Cardiac muscle cell (in vitro differentiated cells and primary cell): ENCODE results near the gene GALNT18. TPM values are rescaled to one million over a fixed set of nuclear protein-coding genes. Genes with fewer than 3 reads are reported as not detected.

Experiments
- DNase-seq, 2 donors: peaks; one replicate each; pipeline versions ENCODE4 v3.0.0 to v3.0.0-alpha.2; 2010 to 2017; ENCODE audit warnings: low read depth in 1 of 2, low spot score in 1 of 2
- H3K27ac ChIP-seq: fragments of 200-600 bp; sonication (generic); 2 replicates; pipeline ENCODE4 v1.5.1; 2016
- H3K27me3 ChIP-seq: fragments of 200-600 bp; sonication (generic); 2 replicates; pipeline ENCODE4 v1.6.0; 2016; ENCODE audit warnings: control low read depth
- H3K36me3 ChIP-seq: fragments of 200-600 bp; sonication (generic); 2 replicates; pipeline ENCODE4 v1.5.1; 2016; ENCODE audit warnings: control low read depth
- H3K4me1 ChIP-seq: fragments of 200-600 bp; sonication (generic); 2 replicates; pipeline ENCODE4 v1.8.1; 2017; ENCODE audit warnings: low read depth, mild to moderate bottlenecking, mixed run types
- H3K4me3 ChIP-seq: fragments of 200-600 bp; sonication (generic); 2 replicates; pipeline ENCODE4 v1.5.1; 2016; ENCODE audit warnings: mild to moderate bottlenecking
- H3K9me3 ChIP-seq: fragments of 200-600 bp; sonication (generic); 2 replicates; pipeline ENCODE4 v1.5.1; 2017; ENCODE audit warnings: low read depth, mild to moderate bottlenecking, control low read depth
- polyA plus RNA-seq: library from polyadenylated mRNA; unstranded; fragments of >200 nt; fragmentation: Nextera tagmentation; extraction: Ambion mirVana; gene quantifications from 2 replicates; pipeline ENCODE4 v1.2.1, GENCODE V29; 2016
- total RNA-seq: library from RNA; depleted of rRNA; stranded (reverse); fragments of >200 nt; gene quantifications from 2 replicates; pipeline ENCODE4 v1.2.3, GENCODE V29; 2016
- TF ChIP-seq, protein P1 (sequence below): IDR thresholded peaks from 2 replicates; pipeline ENCODE4 v1.5.1; 2012; ENCODE audit warnings: low read depth, mild to moderate bottlenecking, low read length

GALNT18 gene
- total and polyA plus RNA-seq, 2 experiments from 2014 or later: 2.1 to 2.2 TPM

DNA sequence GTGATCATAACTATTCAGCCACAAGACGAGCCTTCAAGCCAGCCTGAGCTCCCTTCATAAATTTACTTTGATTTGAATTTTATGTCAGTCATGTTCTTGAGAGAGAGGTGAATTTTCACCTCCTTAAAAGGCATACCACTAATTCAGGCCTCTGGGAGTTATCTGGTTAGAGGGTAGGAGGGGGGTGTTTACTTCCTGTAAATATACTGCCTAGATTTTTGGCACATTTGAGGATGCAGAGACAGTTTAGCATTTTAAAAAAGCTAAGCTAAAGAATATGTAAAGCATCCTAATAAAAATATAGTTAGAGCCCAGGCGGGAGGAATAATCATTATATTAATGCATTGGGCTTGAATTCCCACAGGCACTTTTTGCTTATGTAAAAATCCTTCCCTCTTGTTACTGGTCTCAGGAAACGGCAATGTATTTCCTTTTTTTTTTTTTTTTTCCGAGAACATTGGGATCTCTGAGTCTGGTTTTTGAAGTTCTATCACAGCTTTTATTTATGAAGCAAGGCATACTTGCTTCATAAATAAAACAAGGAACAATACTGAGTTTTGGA, 385.2 kb downstream of the GALNT18 start:
- Histone ChIP-seq H3K27me3 (peaks cover 10% of the 10 kb centered on the region), H3K4me1 (no peaks in the 10 kb centered on the region), H3K4me3 (no peak overlapping the region), H3K9me3 (no peaks in the 10 kb centered on the region), H3K36me3 (no peaks in the 10 kb centered on the region), H3K27ac (no peak overlapping the region)
- no peak for DNase-seq
- TF ChIP-seq, protein P1, sequence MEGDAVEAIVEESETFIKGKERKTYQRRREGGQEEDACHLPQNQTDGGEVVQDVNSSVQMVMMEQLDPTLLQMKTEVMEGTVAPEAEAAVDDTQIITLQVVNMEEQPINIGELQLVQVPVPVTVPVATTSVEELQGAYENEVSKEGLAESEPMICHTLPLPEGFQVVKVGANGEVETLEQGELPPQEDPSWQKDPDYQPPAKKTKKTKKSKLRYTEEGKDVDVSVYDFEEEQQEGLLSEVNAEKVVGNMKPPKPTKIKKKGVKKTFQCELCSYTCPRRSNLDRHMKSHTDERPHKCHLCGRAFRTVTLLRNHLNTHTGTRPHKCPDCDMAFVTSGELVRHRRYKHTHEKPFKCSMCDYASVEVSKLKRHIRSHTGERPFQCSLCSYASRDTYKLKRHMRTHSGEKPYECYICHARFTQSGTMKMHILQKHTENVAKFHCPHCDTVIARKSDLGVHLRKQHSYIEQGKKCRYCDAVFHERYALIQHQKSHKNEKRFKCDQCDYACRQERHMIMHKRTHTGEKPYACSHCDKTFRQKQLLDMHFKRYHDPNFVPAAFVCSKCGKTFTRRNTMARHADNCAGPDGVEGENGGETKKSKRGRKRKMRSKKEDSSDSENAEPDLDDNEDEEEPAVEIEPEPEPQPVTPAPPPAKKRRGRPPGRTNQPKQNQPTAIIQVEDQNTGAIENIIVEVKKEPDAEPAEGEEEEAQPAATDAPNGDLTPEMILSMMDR: no peak

DNA sequence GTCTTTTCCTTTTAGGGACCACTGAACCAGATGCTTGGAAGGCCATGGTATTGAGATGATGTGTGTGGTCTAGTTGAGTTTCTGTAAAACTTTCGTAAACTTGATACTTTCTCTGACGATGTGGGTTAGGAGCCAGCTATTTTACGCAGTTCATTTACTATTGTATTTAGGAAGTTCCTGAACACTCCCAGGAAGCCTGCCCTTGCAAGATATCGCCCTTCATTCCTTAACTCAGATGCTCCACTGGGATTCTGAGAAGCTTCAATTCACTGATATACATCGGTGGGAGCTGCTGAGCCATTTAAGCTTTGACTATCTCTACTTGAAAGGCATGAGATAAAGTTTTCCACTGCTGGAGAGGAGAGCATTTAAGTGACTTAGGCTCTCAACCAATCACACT, 390.0 kb downstream of the GALNT18 start:
- H3K4me3 ChIP-seq: no peak overlapping the region
- TF ChIP-seq, protein P1: no peak
- peaks cover 10% of the 10 kb centered on the region for H3K27me3 ChIP-seq
- no peak for DNase-seq
- no peaks in the 10 kb centered on the region for H3K4me1 ChIP-seq
- no peak overlapping the region for H3K27ac ChIP-seq
- no peaks in the 10 kb centered on the region for H3K9me3 ChIP-seq
- no peaks in the 10 kb centered on the region for H3K36me3 ChIP-seq

GRCh38 chr11:11230802-11231562, 390.8 kb downstream of the GALNT18 start:
- peak in 1 of 2 donors; percentile 50 for DNase-seq
- H3K4me3 ChIP-seq: no peak overlapping the region
- no peaks in the 10 kb centered on the region for H3K4me1 ChIP-seq
- peaks cover 10% of the 10 kb centered on the region for H3K27me3 ChIP-seq
- H3K36me3 ChIP-seq: no peaks in the 10 kb centered on the region
- no peak overlapping the region for H3K27ac ChIP-seq
- no peaks in the 10 kb centered on the region for H3K9me3 ChIP-seq
- TF ChIP-seq, protein P1: peak; percentile 25

GRCh38 chr11:11230087-11230486, 391.7 kb downstream of the GALNT18 start:
- TF ChIP-seq, protein P1: no peak
- no peak for DNase-seq
- Histone ChIP-seq H3K4me3 (no peak overlapping the region), H3K27ac (no peak overlapping the region), H3K9me3 (no peaks in the 10 kb centered on the region), H3K36me3 (no peaks in the 10 kb centered on the region), H3K27me3 (peaks cover 10% of the 10 kb centered on the region), H3K4me1 (no peaks in the 10 kb centered on the region)

GRCh38 chr11:11229647-11230046, 392.2 kb downstream of the GALNT18 start:
- Histone ChIP-seq H3K27me3 (peaks cover 10% of the 10 kb centered on the region), H3K4me3 (no peak overlapping the region), H3K9me3 (no peaks in the 10 kb centered on the region), H3K27ac (no peak overlapping the region), H3K36me3 (no peaks in the 10 kb centered on the region), H3K4me1 (no peaks in the 10 kb centered on the region)
- TF ChIP-seq, protein P1: no peak
- DNase-seq: no peak
